ENCODE results near the gene ETS2. TPM values are rescaled to one million over a fixed set of nuclear protein-coding genes. Genes with fewer than 3 reads are reported as not detected.

ETS2 gene
- total RNA-seq, 1 experiment from 2014 or later = 35.3 TPM

- no peaks in the 10 kb centered on the region for H3K4me1 ChIP-seq (ENCODE audit: insufficient read depth, low read length)
- no CpG with 5 or more reads among the region's 12 CpGs for WGBS (ENCODE audit: extremely low coverage, insufficient read length, low lambda C conversion rate)
- H3K4me1 Mint-ChIP-seq = no peaks in the 10 kb centered on the region
- H4K5ac ChIP-seq (ENCODE audit: insufficient read length, low read depth, low read length) = no peak overlapping the region
- no peaks in the 10 kb centered on the region for H3K27me3 ChIP-seq (ENCODE audit: insufficient read depth, low read length)
- no peak overlapping the region for H2BK15ac ChIP-seq (ENCODE audit: low read depth, low read length)
- H3K9me3 ChIP-seq (ENCODE audit: control insufficient read depth, low read depth, low read length) = no peaks in the 10 kb centered on the region
- no peaks in the 10 kb centered on the region for H4K20me1 ChIP-seq (ENCODE audit: control insufficient read depth, insufficient read depth, insufficient read length)
- no peaks in the 10 kb centered on the region; the same call in 1 of the 2 replicates for H3K27me3 Mint-ChIP-seq (ENCODE audit: low read depth)
- H3K27ac Mint-ChIP-seq = no peak overlapping the region
- H4K91ac ChIP-seq (ENCODE audit: insufficient read length, low read depth, low read length) = no peak overlapping the region
- H2AFZ ChIP-seq (ENCODE audit: low read length) = no peak overlapping the region
- no peaks in the 10 kb centered on the region; a peak in 1 of 7 replicates for H3K36me3 Mint-ChIP-seq (ENCODE audit: insufficient read depth in 1 of 3, low read depth in 3 of 3)
- H2AK5ac ChIP-seq (ENCODE audit: insufficient read length, low read length) = no peak overlapping the region
- H3K18ac ChIP-seq (ENCODE audit: insufficient read length, low read depth, low read length) = no peak overlapping the region
- no peak overlapping the region for H3K27ac ChIP-seq (ENCODE audit: insufficient read length, low read depth, low read length)
- DNase-seq = no peak
- H3T11ph ChIP-seq (ENCODE audit: low read length) = no peak overlapping the region
- peaks cover 0 to 5% of the 10 kb centered on the region in 2 experiments; a peak in 3 of 5 replicates for H3K9me3 Mint-ChIP-seq
- H4K8ac ChIP-seq (replicated peaks; ENCODE audit: insufficient read length, low read depth, low read length) = no peak overlapping the region
- H2BK12ac ChIP-seq (ENCODE audit: insufficient read length, low read depth, low read length) = no peak overlapping the region
- H3K4me2 ChIP-seq (ENCODE audit: insufficient read depth, insufficient read length, low read length) = no peak overlapping the region
- H3K56ac ChIP-seq (ENCODE audit: insufficient read length, low read depth, low read length) = no peak overlapping the region
- no peak overlapping the region for H2BK120ac ChIP-seq (ENCODE audit: low read depth, low read length, poor library complexity, severe bottlenecking)
- no peak overlapping the region for H2BK5ac ChIP-seq (ENCODE audit: insufficient read length, low read length)
- TF ChIP-seq CTCF (conservative IDR thresholded peaks at IDR 0.05) = no peak
- no peaks in the 10 kb centered on the region for H3K79me1 ChIP-seq (ENCODE audit: insufficient read depth, low read depth, low read length, poor library complexity, severe bottlenecking)
- H3K4ac ChIP-seq (ENCODE audit: low read depth, low read length) = no peak overlapping the region
- no peaks in the 10 kb centered on the region for H3K79me2 ChIP-seq (ENCODE audit: insufficient read depth, low read length)
- no peak overlapping the region for H3K4me3 Mint-ChIP-seq
- no peak overlapping the region for H3K14ac ChIP-seq (ENCODE audit: insufficient read depth, low read length)
- H3K23me2 ChIP-seq (ENCODE audit: insufficient read length, low read depth, low read length, poor library complexity, severe bottlenecking) = no peaks in the 10 kb centered on the region
- no peak overlapping the region for H3K9ac ChIP-seq (ENCODE audit: extremely low read depth, insufficient read length, low read length)
- no peak overlapping the region for H3K23ac ChIP-seq (ENCODE audit: insufficient read length, low read depth, low read length)
- H2BK20ac ChIP-seq (ENCODE audit: low read depth, low read length, poor library complexity, severe bottlenecking) = no peak overlapping the region
Observed at GRCh38 chr21:38838598-38839327, 33.0 kb downstream of the ETS2 start.

Measured in H9 (cell line).